OCI-M1 (cell line): ENCODE data around the gene SYT11.
"Not testable (repeated sequence)": the region's sequence is repeated elsewhere in the genome, so short reads cannot be mapped to it uniquely, and the experiment has no call there.

Experiments
- DNase-seq: peaks from one replicate; lab custom pipeline; 2025; lab: John Stamatoyannopoulos, UW

Gene SYT11

DNA sequence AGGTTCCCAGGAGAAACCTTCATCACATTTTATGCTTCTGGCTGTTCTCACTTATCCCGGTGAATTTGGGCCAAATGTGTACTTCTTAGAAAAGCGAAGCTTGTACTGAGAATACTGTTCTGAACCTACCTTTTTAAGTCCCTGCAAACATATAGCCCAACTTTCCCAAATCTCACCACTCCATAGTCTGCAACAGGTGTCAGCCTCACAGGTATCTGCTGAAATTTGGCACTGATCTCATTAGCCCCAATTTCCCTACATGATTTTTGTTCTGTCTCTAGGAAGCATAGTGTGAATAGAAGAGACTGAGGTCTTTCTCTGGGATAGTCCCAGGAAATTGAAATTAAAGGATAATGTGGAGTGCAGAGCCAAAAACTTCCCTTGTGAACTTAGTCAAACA lies 40.3 kb downstream of the SYT11 start:
- DNase-seq, result no peak

GRCh38 chr1:155900161-155900560 lies 40.8 kb downstream of the SYT11 start:
- no peak for DNase-seq

DNA sequence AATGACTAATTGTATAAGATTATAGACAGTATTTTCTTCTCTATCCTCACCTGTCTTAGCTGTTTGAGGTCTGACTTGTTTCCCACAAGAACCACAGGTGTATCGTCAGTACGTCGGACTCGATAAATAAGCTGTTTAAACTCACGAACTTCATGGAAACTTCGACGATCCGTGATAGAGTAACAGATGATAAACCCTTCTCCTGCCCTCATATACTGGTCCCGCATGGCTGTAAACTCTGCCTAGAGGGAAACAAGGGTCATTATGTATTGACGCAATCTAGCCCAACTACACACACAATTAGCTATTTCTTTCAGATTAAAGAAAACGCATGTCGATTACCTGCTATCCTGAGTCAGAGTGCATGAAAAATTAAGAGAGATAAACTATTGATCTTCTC lies 44.9 kb downstream of the SYT11 start:
- DNase-seq, result no peak

DNA sequence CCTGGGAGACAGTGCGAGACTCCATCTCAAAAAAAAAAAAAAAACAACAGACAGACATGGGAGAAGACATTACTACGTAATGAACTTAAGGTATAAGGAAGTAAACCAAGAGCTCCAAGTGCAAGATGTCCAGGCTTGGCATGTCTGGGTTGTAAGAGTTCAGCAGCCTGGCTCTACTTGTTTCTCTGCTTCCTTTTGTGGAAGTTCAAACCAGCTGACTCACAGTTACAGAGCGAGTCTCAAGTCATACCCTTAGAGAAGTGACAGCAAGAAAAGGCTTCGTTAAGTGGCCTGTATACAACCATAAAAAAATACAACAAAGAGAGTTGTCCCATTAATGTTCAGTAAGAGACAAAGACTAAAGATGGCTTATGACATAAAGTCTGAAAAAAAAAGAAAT lies 50.5 kb downstream of the SYT11 start:
- peak; percentile 77 for DNase-seq

GRCh38 chr1:155910621-155911121 lies 51.3 kb downstream of the SYT11 start:
- DNase-seq, result peak; percentile 76

GRCh38 chr1:155911156-155912055 lies 52.0 kb downstream of the SYT11 start, which contains the start of gene RIT1:
RIT1 (minus strand) TSS chr1:155911349; CDS start chr1:155910761, 588 bp downstream.
- DNase-seq, result peak; percentile 96

DNA sequence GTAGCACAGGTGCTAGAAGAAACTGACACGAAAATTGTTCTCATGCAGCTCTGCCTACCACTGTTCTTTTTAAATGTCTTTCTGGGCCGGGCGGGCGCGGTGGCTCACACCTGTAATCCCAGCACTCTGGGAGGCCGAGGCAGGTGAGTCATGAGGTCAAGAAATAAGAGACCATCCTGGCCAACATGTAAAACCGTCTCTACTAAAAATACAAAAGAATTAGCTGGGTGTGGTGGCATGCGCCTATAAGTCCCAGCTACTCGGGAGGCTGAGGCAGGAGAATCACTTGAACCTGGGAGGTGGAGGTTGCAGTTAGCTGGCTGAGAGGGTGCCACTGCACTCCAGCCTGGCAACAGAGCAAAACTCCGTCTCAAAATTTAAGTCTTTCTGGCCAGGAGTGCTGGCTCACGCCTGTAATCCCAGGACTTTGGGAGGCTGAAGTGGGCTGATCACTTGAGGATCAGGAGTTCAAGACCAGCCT lies 52.7 kb downstream of the SYT11 start:
- no peak for DNase-seq

DNA sequence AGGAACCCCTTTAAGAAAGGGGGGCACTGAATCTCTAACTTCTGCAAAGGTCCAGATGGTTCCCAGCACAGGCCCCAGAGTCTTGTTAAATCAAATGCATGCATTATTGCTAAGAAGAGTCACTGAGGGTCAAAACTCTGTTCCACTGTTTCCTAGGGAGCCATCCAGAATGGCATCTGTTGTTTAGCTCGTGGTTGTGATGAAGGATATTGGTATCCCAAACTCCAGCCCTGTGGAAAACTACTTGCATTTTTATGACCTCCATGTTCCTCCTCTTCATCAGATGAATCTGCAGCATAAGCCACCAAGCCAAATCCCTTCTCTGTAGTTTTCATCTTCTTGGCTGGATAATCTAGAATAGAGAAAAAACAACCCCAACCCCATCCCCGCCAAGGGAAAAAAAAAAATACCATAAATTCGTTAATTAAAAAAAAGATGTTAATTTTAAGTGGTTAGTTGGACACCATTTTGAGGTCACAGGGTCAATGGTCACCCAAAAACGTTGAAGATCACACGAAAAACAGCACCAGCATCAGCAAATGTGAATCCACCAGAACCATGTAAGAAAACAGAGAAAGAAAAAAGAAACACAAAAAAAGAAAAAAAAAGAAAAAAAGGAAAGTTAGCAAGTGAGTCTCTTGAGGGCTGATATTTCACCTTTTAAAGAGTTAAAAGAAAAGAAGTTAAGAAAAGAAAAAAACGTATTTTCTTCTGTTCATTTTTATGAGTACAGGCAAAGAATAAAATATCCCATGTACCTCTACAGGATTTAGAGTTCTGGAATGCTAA lies 54.8 kb downstream of the SYT11 start:
- no peak for DNase-seq

GRCh38 chr1:155918660-155919059 lies 59.3 kb downstream of the SYT11 start:
- no peak for DNase-seq

DNA sequence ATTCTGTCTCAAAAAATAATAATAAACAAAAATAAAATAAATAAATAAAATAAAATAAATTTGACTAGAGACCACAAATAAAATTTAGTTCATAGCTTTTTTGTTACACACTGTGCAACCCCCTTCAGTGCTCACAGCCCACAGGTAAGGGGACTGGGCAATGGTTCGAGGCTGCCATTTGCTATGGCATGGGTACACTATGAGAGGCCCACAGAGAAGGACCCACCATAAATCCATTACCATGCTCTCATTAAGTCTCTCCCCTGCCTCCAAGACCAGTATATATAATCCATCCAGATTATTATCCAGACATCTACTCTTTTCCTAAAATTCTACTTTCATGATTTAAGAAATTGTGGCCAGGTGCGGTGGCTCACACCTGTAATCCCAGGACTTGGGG lies 60.4 kb downstream of the SYT11 start:
- no peak for DNase-seq

DNA sequence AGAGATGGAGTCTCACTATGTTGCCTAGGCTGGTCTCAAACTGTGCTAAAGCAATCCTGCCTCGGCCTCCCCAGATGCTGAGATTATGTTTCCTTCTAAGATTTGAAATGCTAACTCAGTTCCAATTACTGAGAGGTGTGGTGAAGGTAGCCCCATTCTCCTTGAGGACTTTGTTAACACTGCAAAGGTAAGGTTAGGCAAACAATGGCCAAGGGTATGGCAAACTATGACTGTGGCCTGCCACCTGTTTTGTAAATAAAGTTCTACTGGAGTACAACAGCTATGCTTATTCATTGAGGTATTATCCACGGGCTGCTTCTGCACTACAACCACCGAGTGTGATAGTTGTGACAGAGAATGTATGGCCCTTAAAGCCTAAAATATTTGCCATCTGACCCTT lies 61.4 kb downstream of the SYT11 start:
- DNase-seq, result no peak

GRCh38 chr1:155925506-155925905 lies 66.1 kb downstream of the SYT11 start:
- no peak for DNase-seq

GRCh38 chr1:155929057-155929456 lies 69.7 kb downstream of the SYT11 start:
- DNase-seq, result no peak

GRCh38 chr1:155930725-155931124 lies 71.4 kb downstream of the SYT11 start:
- DNase-seq, result not testable (repeated sequence)

GRCh38 chr1:155931332-155932038 lies 72.1 kb downstream of the SYT11 start:
- no peak for DNase-seq

DNA sequence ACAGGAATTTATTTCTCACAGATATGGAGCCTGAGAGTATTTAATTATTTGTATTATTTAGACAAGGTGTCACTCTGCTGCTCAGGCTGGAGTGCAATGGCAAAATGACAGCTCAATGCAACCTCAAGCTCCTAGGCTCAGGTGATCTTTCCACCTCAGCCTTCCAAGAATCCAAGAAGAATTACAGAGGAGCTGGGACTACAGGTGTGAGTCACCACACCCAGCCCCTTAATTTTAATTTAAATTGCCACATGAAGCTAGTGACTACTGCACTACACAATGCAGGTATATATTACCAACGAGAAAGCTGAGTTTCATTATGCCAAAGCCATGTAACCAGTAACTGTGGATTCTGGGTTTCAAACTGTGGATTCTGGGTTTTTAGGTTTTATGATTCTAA lies 72.7 kb downstream of the SYT11 start:
- DNase-seq, result no peak

DNA sequence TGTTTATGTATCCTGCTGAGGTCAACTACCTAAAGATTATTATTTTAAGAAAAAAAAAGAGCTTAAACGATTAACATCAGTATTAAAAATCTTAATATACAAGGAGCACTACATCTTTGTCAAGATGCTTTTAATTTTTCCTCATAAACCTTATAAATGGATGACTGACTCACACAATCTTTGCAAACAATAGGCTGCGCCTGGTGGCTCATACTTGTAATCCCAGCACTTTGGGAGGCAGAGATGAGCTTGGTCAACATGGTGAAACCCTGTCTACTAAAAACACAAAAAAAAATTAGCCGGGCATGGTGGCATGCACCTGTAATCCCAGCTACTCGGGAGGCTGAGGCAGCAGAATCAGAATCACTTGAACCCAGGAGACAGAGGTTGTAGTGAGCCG lies 73.1 kb downstream of the SYT11 start:
- DNase-seq, result no peak

DNA sequence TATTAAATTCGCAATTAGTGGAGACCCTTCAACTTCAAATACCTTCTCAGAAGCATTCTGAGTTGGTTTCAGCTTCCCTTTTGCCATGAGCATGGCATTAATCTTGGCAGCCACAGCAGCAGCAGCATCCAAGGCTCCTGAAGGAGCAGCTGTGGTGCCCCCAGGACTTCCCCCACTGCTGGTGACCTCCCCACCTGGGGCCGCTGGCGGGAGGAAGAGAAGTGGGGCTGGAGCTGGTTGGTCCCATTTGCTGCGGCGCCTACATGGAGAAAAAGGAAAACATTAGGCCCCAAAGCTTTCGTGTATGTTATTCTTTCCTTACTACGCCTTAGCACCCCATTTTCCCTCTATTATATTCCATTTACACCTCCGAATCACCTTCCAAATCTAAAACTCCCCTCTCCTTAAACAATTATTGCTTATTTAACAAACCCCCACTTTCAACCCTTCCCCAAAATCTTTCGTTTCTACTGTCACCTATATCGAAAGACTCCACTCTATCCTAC lies 74.3 kb downstream of the SYT11 start:
- DNase-seq, result no peak

- peak; percentile 99 for DNase-seq
Measured at GRCh38 chr1:155934097-155934935, 74.9 kb downstream of the SYT11 start, which contains the start of gene KHDC4. KHDC4 (minus strand) TSS chr1:155934413; CDS start chr1:155934373, 40 bp downstream.
